Measurements from ENCODE around the gene ZNF33B.

DNA sequence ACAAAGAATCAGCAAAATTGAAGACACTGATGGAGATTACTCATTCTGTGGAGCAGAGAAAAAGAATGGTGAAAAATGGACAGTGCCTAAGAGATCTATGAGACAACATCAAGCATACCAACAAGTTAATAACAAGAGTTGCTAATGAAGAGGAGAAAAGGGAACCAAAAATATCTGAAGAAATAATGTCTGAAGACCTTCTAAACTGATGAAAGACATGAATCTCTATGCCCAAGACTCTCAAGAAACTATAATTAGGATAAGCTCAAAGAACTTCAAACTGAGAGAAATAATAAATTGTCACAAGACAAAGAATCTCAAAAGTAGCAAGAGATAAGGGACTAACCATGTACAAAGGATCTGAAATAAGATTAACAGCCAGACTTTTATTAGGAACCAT lies 93.4 kb downstream of the ZNF33B start:
- no peak for TF ChIP-seq CTCF (IDR thresholded peaks at IDR 0.05)
- TF ChIP-seq POLR2A (IDR thresholded peaks at IDR 0.05), result no peak

Data from thyroid gland (tissue), 4 donors.